Esophagus (tissue), 2 donors: Measurements from ENCODE around the gene MYO10. TPM values are rescaled to one million over a fixed set of nuclear protein-coding genes. Genes with fewer than 3 reads are reported as not detected.

ENCODE experiments used
- H3K27ac ChIP-seq, 2 donors: one replicate each; pipeline ENCODE4 v1.5.1; 2013; ENCODE audit warnings: low read depth in 2 of 2, mild to moderate bottlenecking in 2 of 2, inconsistent platforms in 1 of 2, low read length in 1 of 2, moderate library complexity in 1 of 2
- H3K27me3 ChIP-seq, 2 donors: one replicate each; pipeline ENCODE4 v1.6.1; 2013; ENCODE audit warnings: low read length in 2 of 2, control low read depth in 1 of 2, mild to moderate bottlenecking in 1 of 2; ENCODE audit not compliant: insufficient read depth in 2 of 2, control insufficient read depth in 1 of 2
- H3K36me3 ChIP-seq, 2 donors: one replicate each; pipeline ENCODE4 v1.6.1; 2013; ENCODE audit warnings: low read length in 1 of 2; ENCODE audit not compliant: control insufficient read depth in 2 of 2, insufficient read depth in 2 of 2
- H3K4me1 ChIP-seq, 2 donors: one replicate each; pipeline ENCODE4 v1.6.1; 2013; ENCODE audit warnings: low read length in 1 of 2; ENCODE audit not compliant: control insufficient read depth in 2 of 2, insufficient read depth in 2 of 2
- H3K4me3 ChIP-seq, 2 donors: one replicate each; pipeline ENCODE4 v1.5.1; 2013; ENCODE audit warnings: low read length in 2 of 2, mild to moderate bottlenecking in 2 of 2, low read depth in 1 of 2, moderate library complexity in 1 of 2
- H3K9me3 ChIP-seq, 2 donors: one replicate each; pipeline ENCODE4 v1.6.1; 2013; ENCODE audit warnings: mild to moderate bottlenecking in 2 of 2, low read depth in 1 of 2, low read length in 1 of 2, moderate library complexity in 1 of 2; ENCODE audit not compliant: control insufficient read depth in 2 of 2, insufficient read depth in 1 of 2
- WGBS, 2 donors: extraction: QIAGEN DNeasy Blood & Tissue Kit; methylation state at CpG; one replicate each; pipeline ENCODE4 v1.1.7; 2013; 5-methylcytosine and 5-hydroxymethylcytosine counted together
- polyA plus RNA-seq, 2 donors: library from polyadenylated mRNA; stranded (reverse); fragments of 200-250 nt; gene quantifications; one replicate each; pipeline ENCODE4 v1.2.3, GENCODE V29; 2013
- donor health status: healthy with polysubstance abuse.
- donor health status: Bipolar disorder and iron deficiency.

The MYO10 gene
- polyA plus RNA-seq, 2 donors, result 5.8 to 5.9 TPM

DNA sequence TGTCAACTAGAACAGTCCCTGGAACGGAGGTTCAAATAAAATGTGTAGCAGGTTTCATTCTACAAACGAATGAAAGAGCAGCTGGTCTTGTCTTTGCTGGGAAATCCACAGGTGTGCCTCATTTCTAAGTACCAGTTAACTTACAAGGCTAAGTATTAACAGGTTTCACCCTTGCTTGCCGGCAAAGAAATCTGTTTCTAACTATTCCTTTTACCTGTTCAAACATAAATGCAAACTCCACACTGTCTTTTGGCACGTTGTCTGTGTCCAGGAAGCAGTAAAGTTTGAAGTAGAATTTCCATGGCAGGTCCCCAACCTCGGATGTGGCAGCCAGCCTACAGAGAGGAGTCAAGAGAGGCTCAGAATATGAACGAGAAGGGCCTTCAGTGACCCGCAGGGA is 264.9 kb downstream of the MYO10 start:
- 72 to 81% methylated on average over 7 of the region's 7 CpGs for WGBS, 2 donors
- peaks cover 0 to 20% of the 10 kb centered on the region in 2 donors for H3K36me3 ChIP-seq
- no peak overlapping the region for H3K27ac ChIP-seq
- no peaks in the 10 kb centered on the region for H3K9me3 ChIP-seq
- peaks cover 0 to 5% of the 10 kb centered on the region in 2 donors for H3K4me1 ChIP-seq
- H3K27me3 ChIP-seq, result no peaks in the 10 kb centered on the region
- H3K4me3 ChIP-seq, result no peak overlapping the region

DNA sequence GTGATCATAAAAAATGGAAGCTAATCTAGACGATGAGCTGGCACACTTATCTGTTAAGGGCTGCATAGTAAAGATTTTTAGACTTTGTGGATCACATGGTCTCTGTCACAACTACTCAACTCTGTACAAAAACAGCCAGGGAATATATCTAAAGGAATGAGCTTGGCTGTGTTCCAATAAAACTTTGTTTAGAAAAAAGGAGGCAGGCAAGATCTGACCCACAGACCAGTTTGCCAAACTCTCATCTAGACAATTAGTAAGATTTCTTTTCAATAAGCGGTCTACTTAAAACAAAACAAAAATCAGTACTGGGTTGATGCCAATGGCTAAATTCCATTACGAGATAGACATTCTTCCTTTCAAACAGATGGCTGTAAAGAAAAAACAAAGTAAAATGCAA is 266.3 kb downstream of the MYO10 start:
- no peaks in the 10 kb centered on the region for H3K27me3 ChIP-seq
- H3K36me3 ChIP-seq, result peaks cover 0 to 20% of the 10 kb centered on the region in 2 donors

DNA sequence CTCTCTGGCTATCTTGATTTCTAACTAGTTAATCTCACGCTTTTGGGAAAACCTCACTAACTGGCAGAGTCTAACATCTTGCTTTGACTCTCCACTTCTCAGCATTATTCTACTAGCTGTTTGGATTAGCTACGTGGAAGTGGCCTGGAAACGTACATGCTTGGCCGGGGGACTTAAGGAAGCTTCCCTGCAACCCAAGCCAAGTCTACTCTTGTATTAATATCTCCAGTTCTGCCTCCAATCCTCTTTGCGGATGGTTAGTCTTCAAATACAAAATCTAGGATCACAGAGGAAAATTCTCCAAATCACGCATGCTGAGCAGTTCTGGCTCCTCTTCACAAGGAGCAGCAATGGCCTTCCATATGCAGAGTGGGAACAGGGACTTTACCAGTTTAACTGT is 267.5 kb downstream of the MYO10 start:
- H3K4me1 ChIP-seq, result no peaks in the 10 kb centered on the region
- H3K4me3 ChIP-seq, result no peak overlapping the region
- H3K27me3 ChIP-seq, result no peaks in the 10 kb centered on the region
- H3K36me3 ChIP-seq, result peaks cover 0 to 18% of the 10 kb centered on the region in 2 donors
- 84 to 89% methylated on average over 6 of the region's 6 CpGs for WGBS, 2 donors
- H3K27ac ChIP-seq, result no peak overlapping the region
- H3K9me3 ChIP-seq, result no peaks in the 10 kb centered on the region

More for the DNA sequence above, 266.3 kb downstream of the MYO10 start:
- WGBS, 2 donors, result 47 to 52% methylated on average over 3 of the region's 3 CpGs
- Histone ChIP-seq H3K27ac (no peak overlapping the region), H3K4me1 (peaks cover 0 to 3% of the 10 kb centered on the region in 2 donors), H3K4me3 (no peak overlapping the region), H3K9me3 (no peaks in the 10 kb centered on the region)

DNA sequence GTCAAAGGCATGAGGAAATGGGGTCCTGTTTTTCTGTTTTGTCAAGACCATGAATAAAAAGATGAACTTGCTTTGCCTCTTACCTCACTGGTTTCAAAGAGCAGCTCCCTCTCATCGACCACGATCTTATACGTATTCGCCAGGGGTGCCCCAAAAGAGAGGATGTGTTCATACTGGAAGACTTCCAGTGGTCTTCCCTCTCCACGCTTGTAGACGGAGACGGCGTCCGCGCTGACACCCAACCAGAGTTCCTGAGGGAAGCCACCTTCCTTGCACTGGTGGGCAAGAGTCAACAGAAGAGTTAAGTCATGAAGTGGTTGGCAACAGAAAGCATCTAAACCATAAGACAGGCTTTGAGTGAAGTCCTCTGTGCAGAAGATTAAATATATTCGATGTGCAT is 267.9 kb downstream of the MYO10 start:
- Histone ChIP-seq H3K4me3 (no peak overlapping the region), H3K27me3 (no peaks in the 10 kb centered on the region), H3K36me3 (peaks cover 0 to 18% of the 10 kb centered on the region in 2 donors), H3K4me1 (no peaks in the 10 kb centered on the region), H3K9me3 (no peaks in the 10 kb centered on the region), H3K27ac (no peak overlapping the region)
- WGBS, 2 donors, result 94 to 95% methylated on average over 11 of the region's 11 CpGs

DNA sequence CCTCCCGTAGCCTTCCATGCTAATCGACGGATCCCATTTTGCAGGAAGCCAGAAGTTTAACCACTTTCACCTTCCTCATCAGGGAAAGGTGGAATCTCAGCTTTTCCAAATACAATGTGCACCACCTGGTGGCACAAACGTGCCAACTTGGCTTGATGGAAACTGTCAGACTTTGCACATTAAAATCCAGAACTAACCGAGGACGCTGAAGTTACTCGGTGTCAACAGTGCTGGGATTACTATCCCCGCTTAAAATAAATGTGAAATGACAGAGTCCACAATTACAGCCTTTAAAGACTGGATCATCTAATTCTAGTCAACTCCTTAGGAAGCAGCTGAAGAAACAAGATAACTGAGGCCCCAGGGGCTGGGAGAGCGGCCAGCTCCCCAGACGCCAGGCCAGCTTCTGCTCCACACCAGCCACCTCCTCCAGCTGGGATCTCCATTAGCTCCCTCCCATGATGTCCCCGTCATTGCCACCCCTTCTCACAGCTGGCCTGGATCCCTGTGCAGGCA is 269.1 kb downstream of the MYO10 start:
- Histone ChIP-seq H3K4me3 (no peak overlapping the region), H3K4me1 (no peaks in the 10 kb centered on the region), H3K9me3 (no peaks in the 10 kb centered on the region), H3K27me3 (no peaks in the 10 kb centered on the region), H3K36me3 (peaks cover 0 to 13% of the 10 kb centered on the region in 2 donors), H3K27ac (no peak overlapping the region)
- 36 to 42% methylated on average over 11 of the region's 11 CpGs for WGBS, 2 donors

DNA sequence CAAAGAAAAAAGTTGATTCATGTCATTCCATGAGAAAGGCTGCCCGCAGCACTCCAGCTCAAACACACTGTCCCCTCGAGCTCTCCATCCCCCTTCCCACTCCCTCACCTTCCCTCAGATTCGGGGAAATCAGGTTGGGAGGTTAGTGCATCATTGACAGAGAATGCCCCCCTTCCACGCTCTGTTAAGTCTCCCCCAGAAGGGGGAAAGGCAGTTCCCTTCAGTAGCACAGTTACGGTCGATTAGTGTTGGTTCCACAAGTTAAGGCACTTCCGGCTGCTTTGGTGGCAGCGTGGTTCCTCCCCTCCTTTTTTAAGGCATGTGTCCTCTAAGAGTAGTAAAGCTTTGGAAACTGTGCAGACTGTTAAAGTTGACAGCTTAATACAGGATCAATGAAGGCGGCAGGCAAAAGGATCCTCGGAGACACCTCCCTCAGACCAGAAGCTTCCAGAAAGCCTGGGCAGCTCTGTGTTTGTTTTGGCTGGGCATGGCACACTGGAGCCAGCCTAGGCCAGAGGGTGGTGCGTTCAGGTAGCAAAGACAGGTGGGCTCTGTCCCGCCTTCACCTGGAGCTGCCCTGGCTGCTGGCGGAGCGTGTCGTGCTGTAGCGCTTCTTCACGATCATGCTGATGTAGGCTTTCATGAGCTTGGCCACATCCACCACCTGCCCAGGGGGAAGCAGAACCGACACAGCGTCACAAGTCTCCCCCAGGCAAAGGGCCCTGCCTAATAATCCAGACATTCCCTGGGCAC is 269.8 kb downstream of the MYO10 start:
- no peaks in the 10 kb centered on the region for H3K4me1 ChIP-seq
- no peaks in the 10 kb centered on the region for H3K27me3 ChIP-seq
- peaks cover 0 to 13% of the 10 kb centered on the region in 2 donors for H3K36me3 ChIP-seq
- no peaks in the 10 kb centered on the region for H3K9me3 ChIP-seq
- 56 to 62% methylated on average over 19 of the region's 19 CpGs for WGBS, 2 donors
- no peak overlapping the region for H3K4me3 ChIP-seq
- no peak overlapping the region for H3K27ac ChIP-seq

DNA sequence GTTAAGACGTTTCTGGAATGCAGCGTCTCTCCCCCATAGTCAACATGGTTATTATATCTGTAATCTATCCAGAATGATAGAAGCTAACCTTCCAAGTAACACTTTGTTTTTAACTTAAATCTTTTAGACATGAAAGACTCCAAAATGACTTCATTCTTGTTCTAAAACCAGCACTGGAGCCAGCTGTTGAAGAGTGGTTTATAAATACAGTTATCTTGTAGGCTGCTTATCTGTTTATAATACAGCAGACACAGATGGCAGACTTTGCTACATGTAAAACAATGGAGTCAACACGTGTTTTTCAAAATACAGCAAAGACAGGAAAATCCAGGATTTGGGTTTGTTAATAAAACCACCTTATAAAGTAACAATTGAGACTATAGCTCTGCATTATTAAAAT is 270.5 kb downstream of the MYO10 start:
- H3K9me3 ChIP-seq, result no peaks in the 10 kb centered on the region
- H3K36me3 ChIP-seq, result peaks cover 0 to 9% of the 10 kb centered on the region in 2 donors
- H3K27me3 ChIP-seq, result no peaks in the 10 kb centered on the region
- 30 to 35% methylated on average over 3 of the region's 3 CpGs for WGBS, 2 donors
- no peak overlapping the region for H3K4me3 ChIP-seq
- no peak overlapping the region for H3K27ac ChIP-seq
- H3K4me1 ChIP-seq, result no peaks in the 10 kb centered on the region

DNA sequence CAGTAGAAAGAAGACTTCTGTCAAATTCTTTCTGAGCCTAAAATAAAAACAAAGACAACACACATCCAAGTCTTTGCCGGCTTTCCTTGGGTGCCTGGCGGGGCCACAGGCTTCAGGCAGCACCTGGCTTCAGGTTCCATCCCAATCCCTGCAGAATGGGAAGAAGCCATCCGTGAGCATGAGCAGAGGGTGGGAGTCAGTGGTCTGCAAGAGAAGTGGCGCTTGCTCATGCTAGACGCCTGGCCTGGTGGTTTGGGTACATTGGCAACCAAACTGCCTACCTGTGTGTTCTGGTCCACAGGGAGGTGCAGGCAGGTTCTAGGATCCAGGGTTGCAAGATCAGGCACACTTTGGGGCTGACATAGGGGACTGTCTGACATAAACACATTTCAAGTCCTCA is 271.7 kb downstream of the MYO10 start:
- Histone ChIP-seq H3K9me3 (no peaks in the 10 kb centered on the region), H3K4me3 (no peak overlapping the region), H3K4me1 (no peaks in the 10 kb centered on the region), H3K27me3 (no peaks in the 10 kb centered on the region), H3K36me3 (peaks cover 0 to 6% of the 10 kb centered on the region in 2 donors), H3K27ac (no peak overlapping the region)
- 91 to 94% methylated on average over 5 of the region's 5 CpGs for WGBS, 2 donors

DNA sequence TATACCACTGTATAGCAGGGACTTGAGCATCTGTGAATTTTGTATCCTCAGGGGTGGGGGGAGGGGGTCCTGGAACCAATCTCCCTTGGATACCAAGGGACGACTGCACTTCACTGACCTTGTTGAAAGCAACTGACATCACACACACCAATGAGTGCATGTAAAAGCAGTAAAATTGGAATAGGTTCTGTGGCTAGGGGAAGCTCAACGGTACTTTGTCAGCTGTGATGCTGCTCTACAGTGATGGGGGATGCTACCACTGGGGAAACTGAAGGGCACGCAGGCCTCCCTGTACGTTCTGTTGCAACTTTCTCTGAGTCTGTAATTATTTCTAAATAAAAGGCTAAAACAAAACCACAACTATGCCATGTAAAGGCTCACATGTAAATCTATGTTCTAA is 272.2 kb downstream of the MYO10 start:
- Histone ChIP-seq H3K27ac (no peak overlapping the region), H3K27me3 (no peaks in the 10 kb centered on the region), H3K4me1 (no peaks in the 10 kb centered on the region), H3K9me3 (no peaks in the 10 kb centered on the region), H3K4me3 (no peak overlapping the region), H3K36me3 (peaks cover 0 to 6% of the 10 kb centered on the region in 2 donors)
- 84 to 86% methylated on average over 4 of the region's 4 CpGs for WGBS, 2 donors

DNA sequence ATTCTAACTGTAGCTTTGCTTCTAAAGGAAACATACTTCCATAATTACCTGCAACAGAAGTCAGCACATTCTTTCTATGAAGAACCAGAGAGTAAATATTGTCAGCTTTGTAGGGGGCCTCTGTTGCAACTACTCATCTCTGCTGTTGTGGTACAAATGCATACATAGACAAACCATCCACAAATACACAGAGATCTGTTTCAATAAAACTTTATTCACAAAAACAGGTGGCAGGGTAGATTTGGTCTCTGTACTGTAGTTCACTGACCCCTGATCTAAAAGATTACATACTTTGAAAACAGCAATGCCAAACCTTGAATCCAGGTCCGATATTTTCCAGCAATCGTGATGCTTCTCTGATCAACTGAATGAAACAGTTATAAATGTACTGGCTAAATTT is 274.4 kb downstream of the MYO10 start:
- Histone ChIP-seq H3K27ac (no peak overlapping the region), H3K4me1 (no peaks in the 10 kb centered on the region), H3K9me3 (no peaks in the 10 kb centered on the region), H3K4me3 (no peak overlapping the region), H3K36me3 (peaks cover 0 to 6% of the 10 kb centered on the region in 2 donors), H3K27me3 (no peaks in the 10 kb centered on the region)
- 90 to 94% methylated on average over 2 of the region's 2 CpGs for WGBS, 2 donors
